H1 (cell line): ENCODE results near the gene SNX3.

Source experiments
- ATF3 ChIP-seq: IDR thresholded peaks from 2 replicates; pipeline ENCODE4 v1.6.1; 2011; ENCODE audit warnings: low read depth, mild to moderate bottlenecking, low read length; ENCODE audit not compliant: insufficient read depth
- CHD7 ChIP-seq: fragments of 300-600 bp; sonication (generic); IDR thresholded peaks from 2 replicates; pipeline ENCODE4 v1.7.1; 2012; ENCODE audit warnings: low read length, moderate library complexity, mild to moderate bottlenecking, inconsistent platforms; ENCODE audit not compliant: insufficient replicate concordance
- CTCF ChIP-seq, 3 experiments: IDR thresholded peaks; 1 replicate in 2 of 3; 2 replicates in 1 of 3; pipeline versions ENCODE4 v1.5.1 to v1.6.1; 2011; ENCODE audit warnings: low read length in 3 of 3, mild to moderate bottlenecking in 3 of 3, inconsistent platforms in 2 of 3, low read depth in 1 of 3, moderate library complexity in 1 of 3; ENCODE audit not compliant: insufficient read depth in 1 of 3; ENCODE audit errors: control extremely low read depth in 1 of 3
- EP300 ChIP-seq, 2 experiments: IDR thresholded peaks; 1 replicate in 1 of 2; 2 replicates in 1 of 2; pipeline ENCODE4 v1.6.1; 2011 to 2012; ENCODE audit warnings: low read depth in 2 of 2, low read length in 2 of 2, mild to moderate bottlenecking in 2 of 2, borderline replicate concordance in 1 of 2, inconsistent platforms in 1 of 2, moderate library complexity in 1 of 2
- GTF2F1 ChIP-seq: IDR thresholded peaks from 2 replicates; pipeline ENCODE4 v1.6.1; 2012; ENCODE audit warnings: low read depth, low read length, improper control_type of control experiment, borderline replicate concordance
- HDAC2 ChIP-seq, 2 experiments: fragments of 300-600 bp in 1 of 2; sonication (generic) in 1 of 2; IDR thresholded peaks; 2 replicates each; pipeline ENCODE4 v1.6.1; 2011 to 2012; ENCODE audit warnings: low read depth in 2 of 2, low read length in 2 of 2, mild to moderate bottlenecking in 2 of 2, moderate library complexity in 2 of 2, borderline replicate concordance in 1 of 2, inconsistent platforms in 1 of 2
- NANOG ChIP-seq: IDR thresholded peaks from 2 replicates; pipeline ENCODE4 v1.6.1; 2011; ENCODE audit warnings: low read length, low read depth, mild to moderate bottlenecking, inconsistent platforms; ENCODE audit not compliant: insufficient read depth, poor library complexity, severe bottlenecking
- POLR2A ChIP-seq, 2 experiments: IDR thresholded peaks; 1 replicate in 1 of 2; 2 replicates in 1 of 2; pipeline ENCODE4 v1.6.1; 2011; ENCODE audit warnings: low read depth in 2 of 2, low read length in 2 of 2, mild to moderate bottlenecking in 2 of 2; ENCODE audit errors: control extremely low read depth in 1 of 2
- RBBP5 ChIP-seq: IDR thresholded peaks from 2 replicates; pipeline ENCODE4 v1.7.1; 2012; ENCODE audit warnings: low read depth, mild to moderate bottlenecking, inconsistent platforms, low read length, moderate library complexity, borderline replicate concordance
- RFX5 ChIP-seq: IDR thresholded peaks from 2 replicates; pipeline ENCODE4 v1.6.1; 2011; ENCODE audit warnings: low read depth, low read length, improper control_type of control experiment, borderline replicate concordance
- SRF ChIP-seq: IDR thresholded peaks from 2 replicates; pipeline ENCODE4 v1.6.1; 2011; ENCODE audit warnings: mild to moderate bottlenecking, low read depth, low read length, moderate library complexity
- YY1 ChIP-seq: IDR thresholded peaks from 2 replicates; pipeline ENCODE4 v1.6.1; 2011; ENCODE audit warnings: low read depth, mild to moderate bottlenecking, low read length
- ZNF274 ChIP-seq: IDR thresholded peaks from 2 replicates; pipeline ENCODE4 v1.7.0; 2012; ENCODE audit warnings: low read length, borderline replicate concordance; ENCODE audit errors: extremely low read depth

DNA sequence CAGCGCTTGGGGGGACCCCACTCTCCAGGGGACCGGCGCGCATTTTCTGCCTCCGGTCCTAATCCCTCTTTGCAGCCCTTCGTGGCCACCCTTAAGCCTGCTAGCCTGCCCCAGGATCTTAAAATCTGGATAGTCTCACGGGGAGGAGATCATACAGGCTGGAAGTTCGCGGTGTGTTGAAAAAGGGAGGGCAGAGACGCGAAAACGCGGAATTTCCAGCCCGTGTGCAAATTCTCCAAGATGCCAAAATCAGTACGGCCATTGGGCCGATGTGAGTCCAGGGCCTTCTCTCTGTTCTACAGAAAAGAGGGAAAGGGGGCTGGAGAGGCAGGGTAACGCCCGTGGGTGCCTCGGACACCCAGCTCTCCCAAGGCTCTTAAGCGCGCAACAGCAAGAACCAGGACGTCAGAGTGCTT, 85.7 kb downstream of the SNX3 start:
- TF ChIP-seq CTCF (IDR thresholded peaks at IDR 0.05; ENCODE audit: control extremely low read depth in 1 of 3, insufficient read depth in 1 of 3, low read depth in 1 of 3, low read length in 3 of 3) (no peak), NANOG (no peak), SRF (no peak), ZNF274 (no peak), POLR2A (IDR thresholded peaks at IDR 0.05; ENCODE audit: control extremely low read depth in 1 of 2, low read depth in 2 of 2, low read length in 2 of 2) (no peak), GTF2F1 (no peak), HDAC2 (IDR thresholded peaks at IDR 0.05; ENCODE audit: borderline replicate concordance in 1 of 2, low read depth in 2 of 2, low read length in 2 of 2) (no peak), RFX5 (no peak), ATF3 (no peak), CHD7 (no peak), EP300 (IDR thresholded peaks at IDR 0.05; ENCODE audit: borderline replicate concordance in 1 of 2, low read depth in 2 of 2, low read length in 2 of 2) (no peak), RBBP5 (0 out of 2 replicates have a peak, but pooled peaks have one; percentile 15), YY1 (no peak)
